Effector memory CD4-positive, alpha-beta T cell (primary cell): ENCODE data around the gene OR52K2.
"Not testable (repeated sequence)": the region's sequence is repeated elsewhere in the genome, so short reads cannot be mapped to it uniquely, and the experiment has no call there.

Experiments
- DNase-seq, 3 donors: peaks; one replicate each; pipeline ENCODE4 v3.0.0-alpha.2; 2020
- H3K27ac ChIP-seq: 2 replicates; pipeline ENCODE4 v1.7.0; 2013; ENCODE audit warnings: mild to moderate bottlenecking, low read length, moderate library complexity; ENCODE audit not compliant: insufficient read depth, poor library complexity, severe bottlenecking
- H3K27me3 ChIP-seq: replicated peaks from 2 replicates; pipeline ENCODE4 v1.7.0; 2013; ENCODE audit warnings: mild to moderate bottlenecking, low read length; ENCODE audit not compliant: insufficient read depth, control insufficient read depth, poor library complexity, severe bottlenecking
- H3K36me3 ChIP-seq: 2 replicates; pipeline ENCODE4 v1.7.0; 2013; ENCODE audit warnings: mild to moderate bottlenecking, low read length, moderate library complexity; ENCODE audit not compliant: control insufficient read depth, insufficient read depth
- H3K4me1 ChIP-seq: 2 replicates; pipeline ENCODE4 v1.7.0; 2013; ENCODE audit warnings: low read length, mild to moderate bottlenecking; ENCODE audit not compliant: control insufficient read depth, insufficient read depth, poor library complexity, severe bottlenecking
- H3K4me3 ChIP-seq: 2 replicates; pipeline ENCODE4 v1.7.0; 2013; ENCODE audit warnings: low read length, low read depth, mild to moderate bottlenecking; ENCODE audit not compliant: insufficient read depth, poor library complexity, severe bottlenecking
- H3K9me3 ChIP-seq: 2 replicates; pipeline ENCODE4 v1.7.0; 2013; ENCODE audit warnings: mild to moderate bottlenecking, low read length, moderate library complexity; ENCODE audit not compliant: control insufficient read depth
- total RNA-seq, 3 donors: gene quantifications; one replicate each; lab custom pipeline; 2026; lab: John Stamatoyannopoulos, UW

The OR52K2 gene
- 0 reads per million in 3 donors for total RNA-seq

GRCh38 chr11:4448995-4449394, at the start of gene OR52K2:
TSS of gene OR52K2 (plus strand) at chr11:4449295. CDS start at chr11:4449340, 45 bp downstream.
- no peak for DNase-seq
- Histone ChIP-seq H3K9me3 (no peaks in the 10 kb centered on the region), H3K4me1 (no peaks in the 10 kb centered on the region), H3K27ac (no peak within 1 kb of the TSS), H3K27me3 (no peaks in the 10 kb centered on the region), H3K36me3 (no peaks in the 10 kb centered on the region), H3K4me3 (no peak within 1 kb of the TSS)

DNA sequence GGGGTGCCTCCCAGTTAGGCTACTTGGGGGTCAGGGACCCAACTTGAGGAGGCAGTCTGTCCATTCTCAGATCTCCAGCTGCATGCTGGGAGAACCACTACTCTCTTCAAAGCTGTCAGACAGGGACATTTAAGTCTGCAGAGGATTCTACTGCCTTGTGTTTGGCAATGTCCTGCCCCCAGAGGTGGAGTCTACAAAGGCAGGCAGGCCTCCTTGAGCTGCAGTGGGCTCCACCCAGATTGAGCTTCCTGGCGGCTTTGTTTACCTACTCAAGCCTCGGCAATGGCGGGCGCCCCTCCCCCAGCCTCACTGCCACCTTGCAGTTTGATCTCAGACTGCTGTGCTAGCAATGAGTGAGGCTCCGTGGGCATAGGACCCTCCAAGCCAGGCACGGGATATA, 42.9 kb upstream of the OR52K2 start:
- H3K4me1 ChIP-seq, H3K27me3 ChIP-seq, DNase-seq, H3K27ac ChIP-seq, H3K9me3 ChIP-seq, H3K4me3 ChIP-seq, H3K36me3 ChIP-seq: not testable (repeated sequence)

DNA sequence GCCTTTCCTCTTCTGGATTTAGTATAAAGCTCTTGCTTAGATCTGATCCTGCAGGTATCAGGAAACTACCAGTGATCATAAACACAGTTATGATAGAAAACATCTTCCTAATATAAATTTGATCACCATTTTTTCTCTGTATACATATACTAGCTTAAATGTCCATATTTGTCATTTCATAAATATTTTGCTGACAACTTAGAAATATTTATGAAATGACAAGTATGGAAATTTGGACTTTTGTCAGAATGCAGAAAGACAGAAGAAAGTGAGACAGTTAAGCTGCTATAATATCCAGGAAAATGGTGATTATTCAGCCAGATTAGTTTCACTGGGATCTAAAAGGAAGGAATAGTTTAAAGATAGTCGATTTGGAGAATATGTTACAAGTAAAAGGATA, 32.8 kb upstream of the OR52K2 start:
- Histone ChIP-seq H3K4me3 (no peak overlapping the region), H3K4me1 (no peaks in the 10 kb centered on the region), H3K36me3 (no peaks in the 10 kb centered on the region), H3K27me3 (peaks cover 4% of the 10 kb centered on the region), H3K27ac (no peak overlapping the region), H3K9me3 (no peaks in the 10 kb centered on the region)
- DNase-seq: no peak

DNA sequence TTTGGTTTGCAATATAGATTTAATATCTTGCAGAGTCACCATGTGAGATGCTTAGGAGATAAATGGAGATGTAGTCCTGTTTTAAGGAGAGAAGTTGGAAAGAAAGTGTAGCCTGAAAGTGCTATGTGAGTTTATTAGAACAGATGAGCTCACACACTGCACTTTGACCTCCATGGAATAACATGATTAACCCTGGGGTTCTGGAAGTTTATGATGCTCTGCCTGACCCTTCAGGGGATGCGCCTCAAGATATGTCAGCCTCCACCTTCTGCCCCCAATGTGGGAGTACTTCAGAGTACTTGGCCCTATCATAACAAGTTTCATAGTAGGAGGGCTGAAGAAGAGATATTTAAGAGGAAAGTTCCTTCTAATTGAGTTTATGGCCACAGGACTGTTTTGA, 32.3 kb upstream of the OR52K2 start:
- Histone ChIP-seq H3K4me3 (no peak overlapping the region), H3K36me3 (no peaks in the 10 kb centered on the region), H3K9me3 (no peaks in the 10 kb centered on the region), H3K4me1 (no peaks in the 10 kb centered on the region), H3K27me3 (peaks cover 4% of the 10 kb centered on the region), H3K27ac (no peak overlapping the region)
- no peak for DNase-seq

- Histone ChIP-seq H3K4me1 (no peaks in the 10 kb centered on the region), H3K9me3 (no peaks in the 10 kb centered on the region), H3K27me3 (peaks cover 4% of the 10 kb centered on the region), H3K27ac (no peak overlapping the region), H3K4me3 (no peak overlapping the region), H3K36me3 (no peaks in the 10 kb centered on the region)
- no peak for DNase-seq
These were observed 30.7 kb upstream of the OR52K2 start for GRCh38 chr11:4418403-4418802.

DNA sequence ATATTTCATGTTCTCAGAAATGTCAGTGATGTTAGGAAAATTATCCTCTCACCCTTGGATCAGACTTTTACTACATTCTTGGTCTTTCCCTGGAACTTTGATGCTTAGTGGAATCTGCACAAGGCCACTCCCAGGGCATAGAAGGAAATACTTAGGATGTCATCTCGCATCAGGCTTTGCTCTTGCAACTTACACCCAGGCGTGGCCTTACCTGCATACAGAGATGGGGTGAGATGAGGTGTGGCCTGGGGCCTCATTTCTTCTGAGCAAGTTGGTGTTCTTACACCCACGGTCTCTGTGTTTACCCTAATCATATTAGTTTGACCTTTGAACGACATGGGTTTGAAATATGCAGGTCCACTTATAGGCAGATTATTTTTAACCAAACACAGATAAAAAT, 19.0 kb upstream of the OR52K2 start:
- Histone ChIP-seq H3K9me3 (no peaks in the 10 kb centered on the region), H3K27ac (no peak overlapping the region), H3K4me1 (no peaks in the 10 kb centered on the region), H3K27me3 (no peaks in the 10 kb centered on the region), H3K4me3 (no peak overlapping the region), H3K36me3 (no peaks in the 10 kb centered on the region)
- no peak for DNase-seq

- no peaks in the 10 kb centered on the region for H3K36me3 ChIP-seq
- no peak for DNase-seq
- no peaks in the 10 kb centered on the region for H3K9me3 ChIP-seq
- no peak overlapping the region for H3K27ac ChIP-seq
- no peaks in the 10 kb centered on the region for H3K27me3 ChIP-seq
- H3K4me1 ChIP-seq: no peaks in the 10 kb centered on the region
- H3K4me3 ChIP-seq: no peak overlapping the region
These were observed 15.2 kb upstream of the OR52K2 start for GRCh38 chr11:4433856-4434255.

- Histone ChIP-seq H3K9me3 (no peaks in the 10 kb centered on the region), H3K4me3 (no peak overlapping the region), H3K36me3 (no peaks in the 10 kb centered on the region), H3K27me3 (no peaks in the 10 kb centered on the region), H3K4me1 (no peaks in the 10 kb centered on the region), H3K27ac (no peak overlapping the region)
- no peak for DNase-seq
These were observed 12.7 kb upstream of the OR52K2 start for GRCh38 chr11:4436411-4436810.

- no peak overlapping the region for H3K4me3 ChIP-seq
- no peaks in the 10 kb centered on the region for H3K27me3 ChIP-seq
- no peak overlapping the region for H3K27ac ChIP-seq
- H3K9me3 ChIP-seq: no peaks in the 10 kb centered on the region
- no peak for DNase-seq
- no peaks in the 10 kb centered on the region for H3K36me3 ChIP-seq
- no peaks in the 10 kb centered on the region for H3K4me1 ChIP-seq
These were observed 7.6 kb upstream of the OR52K2 start for GRCh38 chr11:4441515-4441914.

GRCh38 chr11:4443232-4443891, 5.7 kb upstream of the OR52K2 start:
- Histone ChIP-seq H3K4me3 (no peak overlapping the region), H3K4me1 (no peaks in the 10 kb centered on the region), H3K36me3 (no peaks in the 10 kb centered on the region), H3K27me3 (no peaks in the 10 kb centered on the region), H3K9me3 (no peaks in the 10 kb centered on the region), H3K27ac (no peak overlapping the region)
- no peak for DNase-seq
